Breast epithelium (tissue), 4 donors: ENCODE results near the gene SCN1B. TPM values are rescaled to one million over a fixed set of nuclear protein-coding genes. Genes with fewer than 3 reads are reported as not detected.

Experiments
- DNase-seq, 2 donors: peaks; one replicate each; pipeline ENCODE4 v3.0.0-alpha.2; 2019; ENCODE audit warnings: low spot score in 2 of 2
- H3K27ac ChIP-seq, 2 donors: fragments of 200-600 bp; sonication (generic) in 1 of 2; one replicate each; pipeline ENCODE4 v1.5.1; 2016 to 2019; ENCODE audit warnings: mild to moderate bottlenecking in 1 of 2
- H3K27me3 ChIP-seq, 2 donors: fragments of 200-600 bp; sonication (generic) in 1 of 2; one replicate each; pipeline versions ENCODE4 v1.5.1 to v1.6.0; 2017 to 2019; ENCODE audit warnings: control low read depth in 1 of 2, mild to moderate bottlenecking in 1 of 2
- H3K36me3 ChIP-seq: fragments of 200-600 bp; one replicate; pipeline ENCODE4 v1.5.1; 2019
- H3K4me1 ChIP-seq, 2 donors: fragments of 200-600 bp; sonication (generic); one replicate each; pipeline ENCODE4 v1.5.1; 2016 to 2019; ENCODE audit warnings: control low read depth in 1 of 2
- H3K4me3 ChIP-seq, 3 donors: fragments of 200-600 bp; sonication (generic); 1 replicate in 2 of 3; 2 replicates in 1 of 3; pipeline ENCODE4 v1.5.1; 2016 to 2019; ENCODE audit warnings: mild to moderate bottlenecking in 3 of 3, moderate library complexity in 2 of 3
- H3K9me3 ChIP-seq, 2 donors: fragments of 200-600 bp; sonication (generic) in 1 of 2; one replicate each; pipeline ENCODE4 v1.5.1; 2016 to 2019; ENCODE audit warnings: control low read depth in 1 of 2
- POLR2A ChIP-seq: fragments of 450-650 bp; IDR thresholded peaks from one replicate; pipeline ENCODE4 v1.6.1; 2016; ENCODE audit warnings: antibody characterized with exemption, mild to moderate bottlenecking, moderate library complexity
- POLR2AphosphoS5 ChIP-seq, 3 donors: sonication (generic); formaldehyde crosslinking; IDR thresholded peaks; one replicate each; pipeline ENCODE4 v1.6.1; 2017; ENCODE audit warnings: antibody characterized with exemption in 3 of 3
- intact Hi-C: fragments of 100-400 bp; cut with DNase I; formaldehyde crosslinking; loops from one replicate; pipeline ENCODE4 v1.15.1; 2023; ENCODE audit warnings: low total_unique reads
- total RNA-seq, 3 donors: library from RNA; depleted of rRNA; stranded (reverse); fragments of >200 nt; gene quantifications; one replicate each; pipeline ENCODE4 v1.1.0, GENCODE V29; 2016
- TF ChIP-seq, protein P1 (sequence below), 3 donors: fragments of 450-650 bp; IDR thresholded peaks; one replicate each; pipeline ENCODE4 v1.5.1; 2016 to 2017; ENCODE audit warnings: antibody characterized with exemption in 3 of 3, mild to moderate bottlenecking in 3 of 3, moderate library complexity in 3 of 3

The SCN1B gene
- total RNA-seq, 3 donors from 2014 or later, result 5.1 to 14.6 (median 8.5) TPM

DNA sequence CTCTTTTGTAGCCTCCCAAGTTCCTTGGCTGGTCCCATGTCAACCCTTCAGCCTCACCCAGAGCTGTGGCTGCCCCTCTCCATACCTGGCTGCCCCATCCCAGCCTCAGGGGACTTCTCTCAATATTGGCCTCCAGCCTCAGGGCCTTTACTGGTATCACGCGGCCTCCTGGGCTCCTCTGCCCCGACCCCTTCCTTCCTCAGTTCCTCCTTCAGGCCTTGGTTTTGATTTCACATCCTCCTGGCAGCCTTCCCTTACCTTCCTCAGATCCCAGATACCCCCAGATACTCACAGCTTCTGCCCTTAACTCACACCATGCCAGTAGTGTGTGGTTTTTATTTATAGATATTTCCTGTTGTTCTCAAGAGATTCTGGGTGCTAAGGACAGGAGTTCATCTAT lies 12.8 kb upstream of the SCN1B start:
- Histone ChIP-seq H3K27me3 (no peaks in the 10 kb centered on the region), H3K27ac (no peak overlapping the region), H3K36me3 (peaks cover 9% of the 10 kb centered on the region), H3K4me1 (peaks cover 0 to 6% of the 10 kb centered on the region in 2 donors), H3K9me3 (no peaks in the 10 kb centered on the region), H3K4me3 (no peak overlapping the region)
- DNase-seq, result no peak
- TF ChIP-seq POLR2AphosphoS5 (IDR thresholded peaks at IDR 0.05), result no peak
- TF ChIP-seq, protein P1, sequence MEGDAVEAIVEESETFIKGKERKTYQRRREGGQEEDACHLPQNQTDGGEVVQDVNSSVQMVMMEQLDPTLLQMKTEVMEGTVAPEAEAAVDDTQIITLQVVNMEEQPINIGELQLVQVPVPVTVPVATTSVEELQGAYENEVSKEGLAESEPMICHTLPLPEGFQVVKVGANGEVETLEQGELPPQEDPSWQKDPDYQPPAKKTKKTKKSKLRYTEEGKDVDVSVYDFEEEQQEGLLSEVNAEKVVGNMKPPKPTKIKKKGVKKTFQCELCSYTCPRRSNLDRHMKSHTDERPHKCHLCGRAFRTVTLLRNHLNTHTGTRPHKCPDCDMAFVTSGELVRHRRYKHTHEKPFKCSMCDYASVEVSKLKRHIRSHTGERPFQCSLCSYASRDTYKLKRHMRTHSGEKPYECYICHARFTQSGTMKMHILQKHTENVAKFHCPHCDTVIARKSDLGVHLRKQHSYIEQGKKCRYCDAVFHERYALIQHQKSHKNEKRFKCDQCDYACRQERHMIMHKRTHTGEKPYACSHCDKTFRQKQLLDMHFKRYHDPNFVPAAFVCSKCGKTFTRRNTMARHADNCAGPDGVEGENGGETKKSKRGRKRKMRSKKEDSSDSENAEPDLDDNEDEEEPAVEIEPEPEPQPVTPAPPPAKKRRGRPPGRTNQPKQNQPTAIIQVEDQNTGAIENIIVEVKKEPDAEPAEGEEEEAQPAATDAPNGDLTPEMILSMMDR (IDR thresholded peaks at IDR 0.05), result no peak
- no peak for TF ChIP-seq POLR2A
- intact Hi-C loops, result loop anchor here (10.0 kb wide), 1 partner anchor 1843 kb away; no protein-coding TSS in a partner anchor

DNA sequence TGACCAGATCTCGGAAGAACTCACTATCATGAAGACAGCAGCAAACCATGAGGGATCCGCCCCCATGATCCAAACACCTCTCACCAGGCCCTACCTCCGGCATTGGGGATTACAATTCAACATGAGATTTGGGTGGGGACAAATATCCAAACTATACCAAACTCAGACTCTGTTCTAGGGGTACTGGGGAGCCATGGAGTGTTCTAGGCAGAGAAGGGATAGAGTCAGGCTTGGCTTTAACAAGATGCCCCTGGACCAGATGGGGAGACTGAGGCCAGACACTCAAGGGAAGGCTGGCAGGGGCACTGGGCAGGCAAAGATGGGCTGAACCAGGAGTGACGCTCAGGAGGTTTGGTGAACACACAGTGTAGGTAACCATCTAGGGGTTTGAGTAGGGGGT lies 11.9 kb upstream of the SCN1B start:
- TF ChIP-seq, protein P1 (IDR thresholded peaks at IDR 0.05), result no peak
- TF ChIP-seq POLR2A, result no peak
- no peak overlapping the region for H3K4me3 ChIP-seq
- H3K27ac ChIP-seq, result no peak overlapping the region
- peaks cover 9% of the 10 kb centered on the region for H3K36me3 ChIP-seq
- intact Hi-C loops, result loop anchor here (10.0 kb wide), 1 partner anchor 1844 kb away; no protein-coding TSS in a partner anchor
- no peaks in the 10 kb centered on the region for H3K27me3 ChIP-seq
- no peaks in the 10 kb centered on the region for H3K4me1 ChIP-seq
- H3K9me3 ChIP-seq, result no peaks in the 10 kb centered on the region
- DNase-seq, result no peak

DNA sequence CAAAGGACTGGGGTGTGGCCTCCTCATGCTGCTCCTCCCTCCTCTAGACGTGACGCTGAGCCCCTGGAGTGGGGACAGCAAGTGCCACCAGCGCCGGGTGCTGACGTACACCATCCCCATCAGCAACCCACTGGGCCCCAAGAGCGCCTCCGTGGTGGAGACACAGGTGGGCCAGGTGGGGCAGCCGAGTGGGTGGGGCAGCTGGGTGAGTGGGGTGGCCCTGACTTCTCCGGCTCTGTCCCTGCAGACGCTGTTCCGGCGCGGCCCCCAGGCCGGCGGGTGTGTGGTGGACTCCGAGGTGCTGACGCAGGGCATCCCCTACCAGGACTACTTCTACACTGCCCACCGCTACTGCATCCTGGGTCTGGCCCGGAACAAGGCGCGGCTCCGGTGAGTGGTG lies 11.1 kb upstream of the SCN1B start:
- no peak overlapping the region for H3K27ac ChIP-seq
- H3K9me3 ChIP-seq, result no peaks in the 10 kb centered on the region
- peaks cover 9% of the 10 kb centered on the region for H3K36me3 ChIP-seq
- no peak overlapping the region for H3K4me3 ChIP-seq
- H3K4me1 ChIP-seq, result no peaks in the 10 kb centered on the region
- TF ChIP-seq, protein P1 (IDR thresholded peaks at IDR 0.05), result no peak
- no peak for TF ChIP-seq POLR2A
- no peak for TF ChIP-seq POLR2AphosphoS5 (IDR thresholded peaks at IDR 0.05)
- DNase-seq, result no peak
- H3K27me3 ChIP-seq, result no peaks in the 10 kb centered on the region
- intact Hi-C loops, result loop anchor here (10.0 kb wide), 1 partner anchor 1844 kb away; no protein-coding TSS in a partner anchor

DNA sequence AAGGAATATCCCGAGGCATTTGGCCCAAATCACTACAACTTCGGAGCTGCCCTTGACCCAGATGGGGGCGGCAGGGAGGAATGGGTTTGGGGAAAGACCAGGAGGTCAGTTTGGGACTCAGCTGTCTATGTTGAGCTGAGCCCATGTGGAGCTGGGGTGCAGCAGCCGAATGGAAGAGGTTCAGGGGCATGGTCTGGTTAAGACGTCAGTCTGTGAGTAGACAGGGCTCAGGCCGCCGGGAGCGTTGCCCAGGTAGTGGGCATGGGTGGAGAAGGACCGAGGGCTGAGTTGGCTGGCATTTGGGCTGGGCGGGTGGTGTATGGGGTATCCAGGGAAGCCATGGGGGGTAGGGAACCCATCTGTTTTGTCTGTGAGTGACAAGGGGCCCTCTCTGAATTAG lies 9.3 kb upstream of the SCN1B start:
- H3K27me3 ChIP-seq, result no peaks in the 10 kb centered on the region
- no peak for TF ChIP-seq POLR2AphosphoS5 (IDR thresholded peaks at IDR 0.05)
- DNase-seq, result no peak
- no peaks in the 10 kb centered on the region for H3K9me3 ChIP-seq
- H3K36me3 ChIP-seq, result peaks cover 9% of the 10 kb centered on the region
- H3K27ac ChIP-seq, result no peak overlapping the region
- H3K4me1 ChIP-seq, result no peaks in the 10 kb centered on the region
- intact Hi-C loops, result no loop called here
- no peak overlapping the region for H3K4me3 ChIP-seq

DNA sequence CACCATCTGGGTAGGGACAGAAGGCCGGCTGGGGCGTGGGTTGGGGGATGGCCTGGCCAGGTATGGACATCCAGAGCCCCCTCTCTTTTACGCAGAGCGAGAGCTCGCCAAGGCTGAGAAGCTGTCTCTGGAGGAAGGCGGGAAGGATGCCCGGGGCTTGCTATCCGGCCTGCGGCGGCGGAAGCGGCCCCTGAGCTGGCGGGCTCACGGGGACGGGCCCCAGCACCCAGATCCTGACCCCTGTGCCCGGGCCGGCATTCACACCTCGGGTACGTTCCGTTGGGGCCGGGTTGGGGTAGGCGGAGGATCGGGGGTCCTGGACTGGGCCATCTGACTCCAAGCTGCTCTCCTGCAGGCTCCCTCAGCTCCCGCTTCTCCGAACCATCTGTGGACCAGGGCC lies 8.7 kb upstream of the SCN1B start:
- Histone ChIP-seq H3K27me3 (no peaks in the 10 kb centered on the region), H3K36me3 (peaks cover 13% of the 10 kb centered on the region), H3K4me1 (no peaks in the 10 kb centered on the region), H3K4me3 (no peak overlapping the region), H3K27ac (no peak overlapping the region), H3K9me3 (no peaks in the 10 kb centered on the region)
- intact Hi-C loops, result no loop called here
- DNase-seq, result no peak
- TF ChIP-seq, protein P1 (IDR thresholded peaks at IDR 0.05), result no peak
- TF ChIP-seq POLR2A (no peak), POLR2AphosphoS5 (IDR thresholded peaks at IDR 0.05) (no peak)

DNA sequence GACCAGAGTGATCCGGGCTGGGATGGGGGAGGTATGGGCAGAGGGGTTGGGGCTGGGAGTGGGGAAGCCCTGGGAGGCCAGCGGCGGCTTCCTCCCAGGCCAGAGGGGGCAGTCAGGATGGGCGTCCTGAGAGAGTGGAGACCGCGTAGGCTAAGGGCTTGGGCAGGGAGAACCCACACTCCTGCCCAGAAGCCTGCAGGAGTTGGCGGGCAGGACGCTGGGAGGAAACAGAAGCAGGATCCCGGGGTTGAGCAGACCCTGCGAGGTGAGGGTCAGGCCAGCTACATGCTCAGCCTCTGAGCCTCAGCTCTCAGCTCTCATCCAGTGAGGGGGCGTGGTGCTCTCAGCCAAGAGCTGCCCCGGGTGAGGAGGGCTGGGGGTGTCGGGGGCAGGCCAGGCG lies 7.8 kb upstream of the SCN1B start:
- no peaks in the 10 kb centered on the region for H3K27me3 ChIP-seq
- no peaks in the 10 kb centered on the region for H3K4me1 ChIP-seq
- TF ChIP-seq POLR2A (no peak), POLR2AphosphoS5 (IDR thresholded peaks at IDR 0.05) (no peak)
- TF ChIP-seq, protein P1 (IDR thresholded peaks at IDR 0.05), result no peak
- no peak overlapping the region for H3K27ac ChIP-seq
- peaks cover 14% of the 10 kb centered on the region for H3K36me3 ChIP-seq
- no peaks in the 10 kb centered on the region for H3K9me3 ChIP-seq
- intact Hi-C loops, result no loop called here
- DNase-seq, result no peak
- no peak overlapping the region for H3K4me3 ChIP-seq
